Lower leg skin (tissue), 4 donors: ENCODE results near the gene MTOR. TPM values are rescaled to one million over a fixed set of nuclear protein-coding genes. Genes with fewer than 3 reads are reported as not detected.

Experiments used
- DNase-seq, 2 donors: peaks; one replicate each; pipeline ENCODE4 v3.0.0-alpha.2; 2019; ENCODE audit warnings: low spot score in 2 of 2
- H3K4me3 ChIP-seq: fragments of 200-600 bp; sonication (generic); 2 replicates; pipeline ENCODE4 v1.5.1; 2017; ENCODE audit warnings: mild to moderate bottlenecking, low read depth; ENCODE audit not compliant: poor library complexity, severe bottlenecking
- CTCF ChIP-seq, 3 donors: fragments of 450-650 bp; IDR thresholded peaks; one replicate each; pipeline ENCODE4 v1.5.1; 2016; ENCODE audit warnings: antibody characterized with exemption in 3 of 3, mild to moderate bottlenecking in 3 of 3, moderate library complexity in 2 of 3
- POLR2A ChIP-seq, 2 donors: fragments of 450-650 bp; IDR thresholded peaks; one replicate each; pipeline ENCODE4 v1.6.1; 2016 to 2017; ENCODE audit warnings: antibody characterized with exemption in 2 of 2, mild to moderate bottlenecking in 1 of 2, moderate library complexity in 1 of 2
- WGBS, 2 donors: methylation state at CpG; one replicate each; pipeline ENCODE4 v1.1.5; 2018; 5-methylcytosine and 5-hydroxymethylcytosine counted together
- intact Hi-C: fragments of 100-400 bp; cut with DNase I; formaldehyde crosslinking; loops from one replicate; pipeline ENCODE4 v1.15.0; 2023; ENCODE audit warnings: low total_unique reads
- total RNA-seq, 4 donors: library from RNA; depleted of rRNA; stranded (reverse); fragments of >200 nt; gene quantifications; one replicate each; pipeline ENCODE4 v1.1.0, GENCODE V29; 2016

MTOR gene
- total RNA-seq, 4 donors from 2014 or later, result 28.7 to 31.5 (median 29.7) TPM

- WGBS, 2 donors, result 94 to 96% methylated on average over 4 of the region's 4 CpGs
- DNase-seq, result no peak
- intact Hi-C loops, result no loop called here
- no peak overlapping the region for H3K4me3 ChIP-seq
- TF ChIP-seq POLR2A (IDR thresholded peaks at IDR 0.05), result no peak
- no peak for TF ChIP-seq CTCF (IDR thresholded peaks at IDR 0.05)
Observed at GRCh38 chr1:11211461-11211860, 50.9 kb downstream of the MTOR start.

- TF ChIP-seq POLR2A (IDR thresholded peaks at IDR 0.05), result no peak
- no peak for TF ChIP-seq CTCF (IDR thresholded peaks at IDR 0.05)
- H3K4me3 ChIP-seq, result no peak overlapping the region
- DNase-seq, result peak in 1 of 2 donors; percentile 51
- 66 to 81% methylated on average over 6 of the region's 6 CpGs for WGBS, 2 donors
- intact Hi-C loops, result no loop called here
Observed at GRCh38 chr1:11207898-11208611, 54.3 kb downstream of the MTOR start.

GRCh38 chr1:11204396-11205190, 57.8 kb downstream of the MTOR start:
- DNase-seq, result peak in 1 of 2 donors; percentile 23
- intact Hi-C loops, result no loop called here
- no peak for TF ChIP-seq POLR2A (IDR thresholded peaks at IDR 0.05)
- no peak for TF ChIP-seq CTCF (IDR thresholded peaks at IDR 0.05)
- WGBS, 2 donors, result 89 to 94% methylated on average over 11 of the region's 11 CpGs
- no peak overlapping the region for H3K4me3 ChIP-seq

GRCh38 chr1:11198851-11199594, 63.3 kb downstream of the MTOR start:
- intact Hi-C loops, result no loop called here
- DNase-seq, result no peak
- H3K4me3 ChIP-seq, result no peak overlapping the region
- 79 to 92% methylated on average over 2 of the region's 2 CpGs for WGBS, 2 donors
- TF ChIP-seq POLR2A (IDR thresholded peaks at IDR 0.05) (no peak), CTCF (IDR thresholded peaks at IDR 0.05) (no peak)

- intact Hi-C loops, result no loop called here
- no peak overlapping the region for H3K4me3 ChIP-seq
- WGBS, 2 donors, result 87 to 88% methylated on average over 4 of the region's 4 CpGs
- no peak for TF ChIP-seq CTCF (IDR thresholded peaks at IDR 0.05)
- no peak for TF ChIP-seq POLR2A (IDR thresholded peaks at IDR 0.05)
- DNase-seq, result no peak
Observed at GRCh38 chr1:11198257-11198656, 64.1 kb downstream of the MTOR start.
